EH (cell line): ENCODE measurements around the gene NKD1.
A peak's percentile ranks its signal among the peaks of the same experiment; 100 is the strongest.

ENCODE experiments used
- DNase-seq: peaks from one replicate; pipeline ENCODE4 v3.0.0-alpha.2; 2015; ENCODE audit warnings: low read depth

Gene NKD1

DNA sequence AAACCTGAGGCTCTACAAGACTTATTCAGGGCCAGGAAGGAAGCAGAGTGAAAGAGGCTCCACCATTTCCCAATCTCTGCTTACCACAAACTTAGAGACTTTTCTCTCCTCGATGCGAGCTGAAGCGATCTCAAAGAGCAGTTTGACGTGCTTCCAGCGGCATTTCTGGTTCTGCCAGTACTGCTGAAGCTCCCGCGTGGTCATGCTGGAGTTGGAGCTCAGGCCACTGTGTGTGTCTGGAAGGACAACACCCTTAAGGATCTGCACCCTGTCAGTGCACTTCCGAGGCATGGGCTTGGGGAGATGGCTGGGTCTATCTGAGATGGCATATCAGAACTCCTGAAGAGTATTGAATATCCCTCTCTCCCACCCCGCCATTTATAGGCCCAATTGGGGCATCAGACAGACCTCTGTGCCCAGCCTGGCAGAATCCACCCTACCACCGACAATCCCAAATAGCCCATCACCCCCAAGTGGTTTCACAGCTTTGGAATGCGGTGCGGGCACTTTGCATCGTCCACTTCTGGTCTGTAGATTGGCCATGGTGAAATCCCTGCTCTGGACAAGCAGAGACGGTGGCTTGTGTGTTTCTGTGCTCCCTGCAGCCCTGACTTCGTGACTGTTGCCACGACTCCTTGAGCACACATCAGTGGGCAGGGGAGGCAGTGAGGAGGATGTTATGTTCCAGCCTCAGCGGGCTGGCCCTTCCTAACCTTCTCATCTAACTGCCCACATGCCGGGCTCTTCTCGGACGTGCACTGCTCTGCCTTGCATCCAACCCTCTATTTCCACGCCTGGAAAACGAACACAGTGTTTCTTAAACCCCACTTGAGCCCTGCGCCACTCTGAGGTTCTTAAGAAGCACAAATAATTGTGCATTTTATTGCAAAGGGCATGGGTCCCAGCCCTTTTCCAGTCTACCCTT, 127.8 kb downstream of the NKD1 start:
- DNase-seq = no peak

DNA sequence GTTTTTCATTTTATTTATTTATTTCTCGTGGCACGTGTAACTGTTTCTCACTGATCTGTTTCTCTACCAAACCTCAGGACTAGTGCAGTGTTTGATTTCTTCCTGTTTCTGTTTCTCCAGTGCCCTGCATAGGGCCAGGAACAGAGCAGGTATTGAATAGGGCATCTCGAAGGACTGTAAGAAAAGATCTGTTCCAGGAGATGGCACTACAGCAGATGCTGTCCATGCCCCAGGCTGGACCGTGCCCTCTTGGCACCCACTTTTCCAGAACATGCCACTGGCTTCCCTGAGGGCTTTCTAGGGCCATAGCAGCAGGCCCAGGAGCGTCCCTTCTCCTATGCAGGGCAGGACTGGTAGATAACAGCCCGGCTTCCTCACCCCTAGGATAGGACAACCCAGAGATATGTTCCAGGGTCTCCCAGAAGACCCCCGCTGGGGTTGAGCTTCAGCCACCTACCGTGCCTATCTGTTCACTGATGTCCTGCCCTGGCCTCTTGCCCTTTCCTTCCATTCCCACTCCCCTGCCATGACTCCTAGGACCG, 128.6 kb downstream of the NKD1 start:
- no peak for DNase-seq

DNA sequence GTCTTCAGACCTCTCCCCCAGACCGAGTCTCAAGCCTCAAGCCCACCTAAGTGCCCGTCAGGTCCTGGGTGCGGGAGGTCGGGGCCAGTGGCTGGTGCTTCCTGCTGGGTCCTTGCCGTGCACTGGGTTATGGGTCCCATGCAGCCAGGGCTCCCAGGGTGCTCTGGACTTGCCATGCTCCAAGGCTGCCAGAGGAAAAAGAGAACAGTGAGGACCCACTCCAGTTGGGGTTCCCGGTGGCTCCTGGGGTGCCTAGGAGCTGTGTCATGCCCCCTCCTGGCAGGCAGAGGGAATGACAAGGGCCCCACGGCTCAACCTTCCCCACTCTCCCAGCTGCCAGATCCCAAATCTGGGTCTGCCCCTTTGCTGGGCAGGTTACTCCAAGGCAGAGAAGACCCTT, 129.2 kb downstream of the NKD1 start:
- DNase-seq = no peak

DNA sequence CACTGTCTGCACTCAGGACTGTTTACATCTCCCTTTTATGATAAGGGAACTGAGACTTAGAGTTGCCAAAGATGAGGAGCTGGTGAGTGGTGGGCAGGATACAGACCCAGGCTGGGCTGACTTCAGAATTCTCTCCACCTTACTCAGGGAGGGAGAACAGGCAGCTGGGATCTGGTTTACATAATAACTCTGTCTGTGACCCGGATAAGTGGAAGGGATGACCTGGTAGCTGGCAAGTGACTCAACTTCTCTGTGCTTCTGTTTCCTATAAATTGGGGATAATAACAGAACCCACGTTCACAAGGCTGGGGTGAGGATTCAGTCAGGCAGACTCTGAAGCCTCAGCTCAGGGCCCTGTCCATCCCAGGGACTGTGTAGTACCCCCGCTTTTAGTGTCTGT, 130.3 kb downstream of the NKD1 start:
- no peak for DNase-seq

- no peak for DNase-seq
These were observed 131.1 kb downstream of the NKD1 start for GRCh38 chr16:50679266-50679665.

DNA sequence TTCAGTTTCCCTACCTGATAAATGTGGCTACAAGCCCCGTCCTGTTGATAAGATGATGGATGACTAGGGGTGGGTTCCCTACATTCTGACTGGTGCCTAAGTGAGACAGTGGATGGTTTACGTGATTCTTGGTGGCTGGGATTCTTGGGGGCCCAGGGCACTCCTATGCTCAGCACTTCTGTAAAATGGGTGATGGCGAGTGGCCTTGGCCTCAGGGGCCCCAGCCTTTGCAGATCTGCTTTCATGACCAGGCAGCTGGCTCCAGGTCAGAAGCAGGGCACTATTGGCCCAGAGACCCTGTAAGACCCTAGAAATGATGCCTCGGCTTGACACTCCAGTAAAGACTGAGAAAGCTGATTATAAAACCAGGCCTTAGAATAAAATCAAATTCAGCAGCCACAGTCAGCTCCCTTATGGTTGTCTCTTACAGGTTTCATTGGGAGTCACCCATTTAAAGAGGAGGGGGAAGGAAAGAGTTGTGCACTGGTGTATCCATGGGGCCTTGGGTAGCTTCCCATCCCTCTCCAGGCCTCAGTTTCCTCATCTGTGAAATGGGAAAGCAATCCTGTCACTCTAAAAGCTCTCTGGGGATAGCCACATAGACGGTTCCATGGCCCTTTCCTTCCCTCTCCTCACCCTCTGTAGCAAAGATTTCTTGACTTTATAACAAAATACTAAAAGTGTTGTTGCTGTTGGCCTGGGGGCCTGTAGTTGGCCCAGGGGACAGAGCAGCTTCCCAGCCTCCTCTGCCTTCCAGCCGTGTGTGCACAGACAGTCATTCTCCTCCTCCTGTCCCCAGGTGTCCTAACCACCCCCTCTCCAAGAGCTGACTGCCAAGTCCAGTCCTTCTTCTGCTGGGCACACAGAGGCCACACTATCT, 131.7 kb downstream of the NKD1 start:
- no peak for DNase-seq

DNA sequence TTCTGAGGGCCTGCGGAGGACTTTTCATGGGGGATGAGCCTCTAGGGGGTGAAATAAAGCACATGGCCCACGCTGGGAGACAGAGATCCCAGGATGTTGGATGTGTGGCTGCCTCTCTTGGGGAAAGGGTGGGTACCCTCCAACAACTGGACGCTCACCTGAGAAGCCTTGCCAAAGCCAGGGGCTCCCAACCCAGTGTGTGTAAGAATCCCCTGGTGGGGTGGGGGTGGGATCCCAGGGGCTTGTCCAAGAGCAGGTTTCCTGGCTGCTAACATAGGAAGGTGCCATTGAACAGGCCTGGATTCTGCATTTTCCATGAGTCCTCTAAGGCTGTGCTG, 132.3 kb downstream of the NKD1 start:
- DNase-seq = no peak

DNA sequence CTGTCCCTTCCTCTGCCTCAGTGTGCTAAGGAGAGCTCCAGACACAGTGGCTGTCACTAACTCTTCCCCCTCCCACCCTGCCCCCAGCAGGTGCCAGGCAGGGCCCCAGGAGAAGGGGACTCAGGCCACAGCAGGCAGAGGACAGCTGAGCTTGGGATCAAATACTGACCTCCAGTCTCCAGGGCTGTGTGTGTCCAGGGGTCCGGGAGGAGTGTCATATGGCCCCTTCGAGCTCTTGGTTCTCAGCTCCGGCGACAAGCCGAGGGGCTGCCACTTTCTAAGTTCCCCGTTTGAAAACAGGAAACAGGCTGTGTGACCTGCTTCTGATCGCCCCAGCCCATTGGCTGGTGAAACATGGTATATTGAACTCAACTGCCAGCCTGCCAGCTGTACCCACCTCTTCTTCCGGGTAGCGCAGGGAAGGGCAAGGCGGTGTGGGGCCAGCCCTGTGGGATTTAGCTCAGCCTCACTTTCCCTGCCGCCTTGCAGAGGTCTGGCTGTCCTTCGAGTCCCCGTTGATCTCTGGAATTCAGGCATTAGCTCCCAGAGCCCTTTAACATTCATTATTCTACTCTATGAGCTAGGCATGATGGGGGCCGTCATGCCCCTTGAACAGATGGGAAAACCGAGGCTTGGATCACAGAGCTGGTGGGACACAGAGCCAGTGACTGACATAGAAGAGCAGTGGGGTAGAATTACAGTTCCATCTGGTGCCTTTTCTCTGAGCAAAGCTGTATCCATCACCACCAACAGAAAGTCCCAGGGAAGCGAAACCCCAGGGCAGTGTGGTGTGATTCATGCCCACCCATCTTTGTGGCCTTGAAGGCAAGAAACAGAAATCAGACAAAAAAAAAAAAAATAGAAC, 133.1 kb downstream of the NKD1 start, which contains the start of gene SNX20:
Gene SNX20 (minus strand): TSS at position 292 of the 865 bp plus-strand sequence. CDS start 3,786 bp downstream, outside the sequence.
- DNase-seq = no peak

- DNase-seq = no peak
These were observed 135.6 kb downstream of the NKD1 start for GRCh38 chr16:50683689-50684374.

- no peak for DNase-seq
These were observed 136.7 kb downstream of the NKD1 start for GRCh38 chr16:50684823-50685461.

DNA sequence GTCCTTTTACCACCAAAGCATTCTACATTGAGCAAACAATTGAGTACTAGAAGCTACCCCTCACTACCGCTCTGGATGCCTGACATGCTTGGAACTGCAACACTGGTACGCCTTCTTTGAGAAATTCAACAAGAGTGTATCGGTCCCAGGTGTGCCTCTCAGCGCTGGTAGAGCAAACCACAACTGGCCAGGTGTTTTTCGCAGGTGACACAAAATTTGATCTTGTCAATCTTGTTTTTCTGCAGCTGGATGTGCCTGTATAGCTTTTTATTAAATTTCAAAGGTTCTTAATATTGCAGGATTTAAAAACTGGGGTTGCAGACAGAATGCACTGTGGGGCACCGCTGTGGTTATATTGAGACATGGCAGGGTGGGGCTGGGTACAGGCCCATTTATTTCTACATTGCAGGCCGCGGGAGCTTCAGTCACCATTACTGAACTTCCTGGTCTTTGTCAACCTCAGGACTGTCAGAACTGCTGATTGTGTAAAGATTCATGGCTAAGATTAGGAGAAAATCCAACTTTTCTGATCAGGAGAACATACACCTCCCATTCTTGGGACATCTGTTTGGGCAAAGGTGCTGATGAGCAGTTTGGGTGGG, 137.4 kb downstream of the NKD1 start:
- DNase-seq = no peak

DNA sequence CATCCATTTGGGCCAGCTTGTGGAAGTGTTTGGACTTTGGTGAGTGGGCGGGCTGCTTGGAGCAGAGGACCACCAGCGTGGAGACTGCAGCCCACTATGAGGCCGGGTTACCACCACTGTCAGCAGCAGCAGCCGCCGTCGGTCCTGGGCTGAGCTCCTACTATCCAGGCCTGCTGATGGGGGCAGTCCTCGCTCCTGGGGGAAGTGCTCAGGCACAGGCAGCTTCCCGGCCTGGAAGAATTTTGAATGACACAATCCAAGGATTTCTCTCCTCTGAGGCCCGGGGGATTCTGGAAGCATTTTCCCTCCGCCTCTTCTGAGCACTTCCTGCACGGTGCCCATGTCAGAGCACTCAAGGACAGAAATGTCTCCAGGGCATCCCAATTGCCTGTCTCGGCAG, 139.9 kb downstream of the NKD1 start:
- DNase-seq = peak; percentile 10

DNA sequence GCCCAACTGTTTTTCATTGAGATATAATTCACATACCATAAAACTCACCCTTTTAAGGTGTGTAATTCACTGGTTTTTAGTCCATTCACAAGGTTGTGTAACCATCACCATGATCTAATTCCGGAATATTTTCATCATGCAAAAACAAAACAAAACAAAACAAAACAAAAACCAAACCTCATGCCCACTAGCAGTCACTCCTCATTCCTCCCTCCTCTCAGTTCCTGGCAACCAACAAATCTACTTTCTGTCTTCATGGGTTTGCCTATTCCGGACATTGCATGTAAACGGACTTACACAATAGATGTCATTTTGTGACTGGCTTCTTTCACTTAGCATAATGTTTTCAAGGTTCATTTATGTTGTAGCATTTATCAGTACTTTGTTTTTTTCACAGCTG, 140.7 kb downstream of the NKD1 start:
- DNase-seq = no peak

- DNase-seq = no peak
These were observed 142.0 kb downstream of the NKD1 start for GRCh38 chr16:50690177-50690576.

GRCh38 chr16:50692644-50692998, 144.4 kb downstream of the NKD1 start:
- DNase-seq = no peak

GRCh38 chr16:50692999-50693781, 145.0 kb downstream of the NKD1 start, which contains the start of gene NOD2:
Gene NOD2, plus strand, starts transcription at chr16:50693606. Its CDS starts 5,890 bp downstream, at chr16:50699496.
- DNase-seq = no peak

GRCh38 chr16:50694206-50694605, 146.0 kb downstream of the NKD1 start:
- no peak for DNase-seq

- DNase-seq = no peak
These were observed 147.1 kb downstream of the NKD1 start for GRCh38 chr16:50695017-50696000.
